Measurements from ENCODE around the gene AHSP. TPM values are rescaled to one million over a fixed set of nuclear protein-coding genes. Genes with fewer than 3 reads are reported as not detected.

The AHSP gene
- total and polyA plus RNA-seq, 10 of the 15 experiments (the other 5 are each of a cell fraction or from before 2014, with no cell fraction given) = not detected

DNA sequence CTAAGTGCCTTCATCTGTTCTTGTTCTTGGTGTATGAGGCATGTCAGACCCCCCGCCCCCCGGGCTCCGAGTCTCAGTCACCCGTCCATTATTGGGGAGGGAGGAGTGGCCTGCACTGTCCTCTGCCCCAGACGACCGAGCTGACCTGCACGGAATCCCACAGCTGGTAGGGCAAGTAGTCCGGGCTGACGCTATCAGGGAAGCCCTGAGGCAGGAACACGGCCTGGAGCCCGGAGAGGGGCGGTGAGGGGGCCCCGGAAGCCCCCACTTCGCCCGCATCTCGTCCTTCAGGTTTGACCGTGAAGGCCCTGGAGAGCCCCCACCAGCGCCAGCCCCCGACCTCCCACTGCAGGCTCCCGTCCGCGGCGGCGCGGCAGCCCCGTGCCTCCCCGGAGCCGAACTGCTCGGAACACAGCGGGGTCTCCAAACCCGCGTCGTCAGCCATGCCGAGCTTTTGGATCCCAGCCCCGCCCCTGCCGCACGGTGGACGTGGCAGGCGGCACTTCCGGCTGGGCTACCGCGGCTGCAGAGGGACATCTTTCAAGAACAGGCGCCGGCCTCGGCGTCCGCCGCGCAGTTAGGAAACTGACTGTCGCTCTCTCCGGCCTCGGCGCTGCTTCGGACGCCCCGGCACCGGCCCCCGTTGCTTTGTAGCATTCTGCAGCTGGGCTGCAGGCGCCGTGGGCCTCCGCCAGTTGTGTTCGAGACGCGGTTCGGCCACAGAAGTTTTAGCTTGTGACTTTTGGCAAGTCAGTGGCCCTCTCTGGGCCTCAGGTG is 19.6 kb upstream of the AHSP start, which contains the start of gene RUSF1:
RUSF1 (minus strand) TSS at position 463 of the 777 bp plus-strand sequence; CDS start at position 445, 18 bp downstream.
- peak within 1 kb of the TSS; percentile 91 for H3K4me2 ChIP-seq (ENCODE audit: control insufficient read depth, insufficient read depth)
- peak within 1 kb of the TSS; percentile 98 for H3K9ac ChIP-seq (ENCODE audit: control insufficient read depth, insufficient read depth, low read length)
- H3K27ac ChIP-seq (ENCODE audit: control insufficient read depth, insufficient read depth) = peak within 1 kb of the TSS; percentile 92
- 1% methylated on average over 65 of the region's 65 CpGs for WGBS (ENCODE audit: insufficient coverage, insufficient replicate concordance, low lambda C conversion rate, missing lambda C conversion rate)
- peak; percentile 33 for DNase-seq (ENCODE audit: low read depth, low spot score)
- SMC1A ChIA-PET (ENCODE audit: uncharacterized antibody, unreplicated experiment) = interaction anchor here (1.3 kb wide), 1 partner anchor 366 kb away, joined by 4 read pairs; the partner anchor contains the start of gene ZNF267
- peak; percentile 89 for ATAC-seq
- CTCF ChIA-PET = interaction anchor here (0.6 to 3.1 kb wide), 3 partner anchors 47 to 206 kb away, joined by 3 to 25 read pairs (median 5); partner anchors contain the start of gene ARMC5
- H2AFZ ChIP-seq (ENCODE audit: control insufficient read depth, low read depth, low read length) = peak within 1 kb of the TSS; percentile 89
- RAD21 ChIA-PET (ENCODE audit: unreplicated experiment) = interaction anchor here (1.0 kb wide), 1 partner anchor 48 kb away, joined by 3 read pairs; no protein-coding TSS in a partner anchor
- H3K36me3 ChIP-seq (ENCODE audit: control insufficient read depth in 2 of 2, insufficient read depth in 2 of 2, low read length in 1 of 2) = no peaks in the 10 kb centered on the region; a peak in 1 of 4 replicates
- H3K79me2 ChIP-seq (ENCODE audit: control insufficient read depth, insufficient read depth, low read length) = peaks cover 26% of the 10 kb centered on the region
- no peaks in the 10 kb centered on the region for H4K20me1 ChIP-seq (ENCODE audit: control insufficient read depth, insufficient read depth)
- FAIRE-seq = peak; percentile 65
- in situ Hi-C loops (cut with MboI) (no loop called here), intact Hi-C loops (cut with micrococcal nuclease; ENCODE audit: unreplicated experiment) (loop anchor here (5.0 to 10.0 kb wide), 3 partner anchors 51 to 204 kb away; partner anchors contain the start of gene ARMC5)
- peaks cover 14% of the 10 kb centered on the region for H3K4me1 ChIP-seq (ENCODE audit: control insufficient read depth, insufficient read depth, low read length)
- TSS peak; percentile 83 for BruUV-seq (replicated peaks)
- POLR2A ChIA-PET = interaction anchor here (1.0 to 1.6 kb wide), 4 partner anchors 21 to 365 kb away, joined by 3 to 6 read pairs (median 4); partner anchors contain the start of gene ZNF267
- no peaks in the 10 kb centered on the region for H3K27me3 ChIP-seq (replicated peaks in 1 of 2; ENCODE audit: control insufficient read depth in 2 of 2, insufficient read depth in 2 of 2, low read length in 1 of 2)
- H3K9me3 ChIP-seq (replicated peaks; ENCODE audit: control insufficient read depth, insufficient read depth, low read length) = no peaks in the 10 kb centered on the region; the same call in 2 of the 3 replicates
- peak within 1 kb of the TSS; percentile 90 for H3K4me3 ChIP-seq
- TF ChIP-seq, protein P1, sequence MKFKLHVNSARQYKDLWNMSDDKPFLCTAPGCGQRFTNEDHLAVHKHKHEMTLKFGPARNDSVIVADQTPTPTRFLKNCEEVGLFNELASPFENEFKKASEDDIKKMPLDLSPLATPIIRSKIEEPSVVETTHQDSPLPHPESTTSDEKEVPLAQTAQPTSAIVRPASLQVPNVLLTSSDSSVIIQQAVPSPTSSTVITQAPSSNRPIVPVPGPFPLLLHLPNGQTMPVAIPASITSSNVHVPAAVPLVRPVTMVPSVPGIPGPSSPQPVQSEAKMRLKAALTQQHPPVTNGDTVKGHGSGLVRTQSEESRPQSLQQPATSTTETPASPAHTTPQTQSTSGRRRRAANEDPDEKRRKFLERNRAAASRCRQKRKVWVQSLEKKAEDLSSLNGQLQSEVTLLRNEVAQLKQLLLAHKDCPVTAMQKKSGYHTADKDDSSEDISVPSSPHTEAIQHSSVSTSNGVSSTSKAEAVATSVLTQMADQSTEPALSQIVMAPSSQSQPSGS (IDR thresholded peaks at IDR 0.05; ENCODE audit: low read length) = peak; percentile 18; the same call in 1 of the 2 replicates
- peak; percentile 52; the same call in 1 of the 2 replicates for TF ChIP-seq SMAD5 (IDR thresholded peaks at IDR 0.05; ENCODE audit: low read depth)
- TF ChIP-seq MEF2A (IDR thresholded peaks at IDR 0.05; ENCODE audit: insufficient read depth, low read depth, low read length) = no peak
- TF ChIP-seq KLF5 (IDR thresholded peaks at IDR 0.05; ENCODE audit: partially characterized antibody) = no peak
- no peak for TF ChIP-seq SPI1 (IDR thresholded peaks at IDR 0.05; ENCODE audit: borderline replicate concordance, insufficient read depth, low read depth, low read length)
- TF ChIP-seq ASH2L (IDR thresholded peaks at IDR 0.05; ENCODE audit: borderline replicate concordance, low read depth) = no peak
- peak; percentile 35 for TF ChIP-seq SIX5 (IDR thresholded peaks at IDR 0.05; ENCODE audit: low read depth, low read length, severe bottlenecking)
- TF ChIP-seq ZNF24 (IDR thresholded peaks at IDR 0.05) = peak; percentile 54
- no peak for TF ChIP-seq ATF7 (IDR thresholded peaks at IDR 0.05; ENCODE audit: low read depth)
- TF ChIP-seq EZH2 (IDR thresholded peaks at IDR 0.05; ENCODE audit: borderline replicate concordance, control insufficient read depth, low read depth, low read length) = no peak
- TF ChIP-seq SP1 (IDR thresholded peaks at IDR 0.05; ENCODE audit: low read depth, low read length) = peak; percentile 66
- peak; percentile 82 for TF ChIP-seq POU2F2 (IDR thresholded peaks at IDR 0.05; ENCODE audit: borderline replicate concordance, low read depth, low read length)
- no peak; the same call in 1 of the 2 replicates for TF ChIP-seq STAT1 (conservative IDR thresholded peaks at IDR 0.05)
- TF ChIP-seq ESRRA (IDR thresholded peaks at IDR 0.05; ENCODE audit: low read length) = peak; percentile 74
- TF ChIP-seq TAF1 (IDR thresholded peaks at IDR 0.05; ENCODE audit: borderline replicate concordance, low read depth, low read length) = peak; percentile 83; the same call in 1 of the 2 replicates
- TF ChIP-seq ZSCAN29 (IDR thresholded peaks at IDR 0.05) = no peak
- TF ChIP-seq RCOR1 (conservative IDR thresholded peaks at IDR 0.05; ENCODE audit: low read depth, low read length) = peak; percentile 74; the same call in 1 of the 2 replicates
- no peak for TF ChIP-seq NFYA (IDR thresholded peaks at IDR 0.05; ENCODE audit: borderline replicate concordance, low read depth, low read length)
- TF ChIP-seq HCFC1 (IDR thresholded peaks at IDR 0.05; ENCODE audit: low read length) = peak; percentile 71
- TF ChIP-seq, protein P2, sequence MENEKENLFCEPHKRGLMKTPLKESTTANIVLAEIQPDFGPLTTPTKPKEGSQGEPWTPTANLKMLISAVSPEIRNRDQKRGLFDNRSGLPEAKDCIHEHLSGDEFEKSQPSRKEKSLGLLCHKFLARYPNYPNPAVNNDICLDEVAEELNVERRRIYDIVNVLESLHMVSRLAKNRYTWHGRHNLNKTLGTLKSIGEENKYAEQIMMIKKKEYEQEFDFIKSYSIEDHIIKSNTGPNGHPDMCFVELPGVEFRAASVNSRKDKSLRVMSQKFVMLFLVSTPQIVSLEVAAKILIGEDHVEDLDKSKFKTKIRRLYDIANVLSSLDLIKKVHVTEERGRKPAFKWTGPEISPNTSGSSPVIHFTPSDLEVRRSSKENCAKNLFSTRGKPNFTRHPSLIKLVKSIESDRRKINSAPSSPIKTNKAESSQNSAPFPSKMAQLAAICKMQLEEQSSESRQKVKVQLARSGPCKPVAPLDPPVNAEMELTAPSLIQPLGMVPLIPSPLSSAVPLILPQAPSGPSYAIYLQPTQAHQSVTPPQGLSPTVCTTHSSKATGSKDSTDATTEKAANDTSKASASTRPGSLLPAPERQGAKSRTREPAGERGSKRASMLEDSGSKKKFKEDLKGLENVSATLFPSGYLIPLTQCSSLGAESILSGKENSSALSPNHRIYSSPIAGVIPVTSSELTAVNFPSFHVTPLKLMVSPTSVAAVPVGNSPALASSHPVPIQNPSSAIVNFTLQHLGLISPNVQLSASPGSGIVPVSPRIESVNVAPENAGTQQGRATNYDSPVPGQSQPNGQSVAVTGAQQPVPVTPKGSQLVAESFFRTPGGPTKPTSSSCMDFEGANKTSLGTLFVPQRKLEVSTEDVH (IDR thresholded peaks at IDR 0.05; ENCODE audit: low read depth, partially characterized antibody) = no peak
- TF ChIP-seq CHD4 (IDR thresholded peaks at IDR 0.05) = no peak

All from GM12878 (cell line).